ENCODE data around the gene S100A4.

S100A4 gene

GRCh38 chr1:153536671-153537375 is 8.8 kb downstream of the S100A4 start:
- no peak for DNase-seq (ENCODE audit: low spot score)
- TF ChIP-seq, protein P1, sequence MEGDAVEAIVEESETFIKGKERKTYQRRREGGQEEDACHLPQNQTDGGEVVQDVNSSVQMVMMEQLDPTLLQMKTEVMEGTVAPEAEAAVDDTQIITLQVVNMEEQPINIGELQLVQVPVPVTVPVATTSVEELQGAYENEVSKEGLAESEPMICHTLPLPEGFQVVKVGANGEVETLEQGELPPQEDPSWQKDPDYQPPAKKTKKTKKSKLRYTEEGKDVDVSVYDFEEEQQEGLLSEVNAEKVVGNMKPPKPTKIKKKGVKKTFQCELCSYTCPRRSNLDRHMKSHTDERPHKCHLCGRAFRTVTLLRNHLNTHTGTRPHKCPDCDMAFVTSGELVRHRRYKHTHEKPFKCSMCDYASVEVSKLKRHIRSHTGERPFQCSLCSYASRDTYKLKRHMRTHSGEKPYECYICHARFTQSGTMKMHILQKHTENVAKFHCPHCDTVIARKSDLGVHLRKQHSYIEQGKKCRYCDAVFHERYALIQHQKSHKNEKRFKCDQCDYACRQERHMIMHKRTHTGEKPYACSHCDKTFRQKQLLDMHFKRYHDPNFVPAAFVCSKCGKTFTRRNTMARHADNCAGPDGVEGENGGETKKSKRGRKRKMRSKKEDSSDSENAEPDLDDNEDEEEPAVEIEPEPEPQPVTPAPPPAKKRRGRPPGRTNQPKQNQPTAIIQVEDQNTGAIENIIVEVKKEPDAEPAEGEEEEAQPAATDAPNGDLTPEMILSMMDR (IDR thresholded peaks at IDR 0.05; ENCODE audit: extremely low read depth, insufficient read depth, missing control alignments) = no peak
- in situ Hi-C loops (cut with MboI; ENCODE audit: low pct_unique_long_range_greater_than_20kb, low sequenced_read_pairs, unreplicated experiment) = no loop called here

DNA sequence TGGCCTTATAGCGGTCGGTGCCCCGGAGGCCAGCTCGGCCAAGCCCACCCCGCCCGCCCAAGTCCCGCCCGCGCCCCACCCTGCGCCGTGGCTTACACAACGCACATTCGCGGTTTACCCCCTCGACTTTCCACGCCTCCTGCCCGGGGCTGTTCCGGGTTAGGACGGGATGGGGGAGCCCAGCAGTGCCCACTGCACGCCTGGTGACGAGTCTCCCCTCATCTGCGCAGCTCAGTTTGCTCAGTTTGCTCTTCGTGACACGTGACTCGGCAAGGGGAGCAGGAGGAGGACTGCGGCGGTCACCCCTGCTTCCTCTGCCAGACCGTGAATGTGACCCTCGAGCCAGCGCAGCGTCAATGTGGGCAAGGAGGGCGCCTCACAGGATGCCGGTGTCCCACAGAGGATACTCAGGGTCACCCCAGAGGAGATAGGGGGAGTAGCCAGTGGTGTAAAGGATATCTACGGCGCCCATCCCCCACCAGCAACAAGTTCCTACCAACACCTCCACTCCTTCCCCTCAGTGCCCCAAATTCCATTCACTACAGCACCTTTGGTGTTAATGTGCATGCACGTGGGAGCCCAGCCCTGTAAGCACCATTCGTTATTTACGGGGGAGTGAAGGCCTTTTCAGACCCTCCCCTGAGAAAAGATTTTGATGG is 9.5 kb downstream of the S100A4 start:
- in situ Hi-C loops (cut with MboI; ENCODE audit: low pct_unique_long_range_greater_than_20kb, low sequenced_read_pairs, unreplicated experiment) = no loop called here
- DNase-seq (ENCODE audit: low spot score) = peak; percentile 70
- TF ChIP-seq, protein P1 (IDR thresholded peaks at IDR 0.05; ENCODE audit: extremely low read depth, insufficient read depth, missing control alignments) = no peak

DNA sequence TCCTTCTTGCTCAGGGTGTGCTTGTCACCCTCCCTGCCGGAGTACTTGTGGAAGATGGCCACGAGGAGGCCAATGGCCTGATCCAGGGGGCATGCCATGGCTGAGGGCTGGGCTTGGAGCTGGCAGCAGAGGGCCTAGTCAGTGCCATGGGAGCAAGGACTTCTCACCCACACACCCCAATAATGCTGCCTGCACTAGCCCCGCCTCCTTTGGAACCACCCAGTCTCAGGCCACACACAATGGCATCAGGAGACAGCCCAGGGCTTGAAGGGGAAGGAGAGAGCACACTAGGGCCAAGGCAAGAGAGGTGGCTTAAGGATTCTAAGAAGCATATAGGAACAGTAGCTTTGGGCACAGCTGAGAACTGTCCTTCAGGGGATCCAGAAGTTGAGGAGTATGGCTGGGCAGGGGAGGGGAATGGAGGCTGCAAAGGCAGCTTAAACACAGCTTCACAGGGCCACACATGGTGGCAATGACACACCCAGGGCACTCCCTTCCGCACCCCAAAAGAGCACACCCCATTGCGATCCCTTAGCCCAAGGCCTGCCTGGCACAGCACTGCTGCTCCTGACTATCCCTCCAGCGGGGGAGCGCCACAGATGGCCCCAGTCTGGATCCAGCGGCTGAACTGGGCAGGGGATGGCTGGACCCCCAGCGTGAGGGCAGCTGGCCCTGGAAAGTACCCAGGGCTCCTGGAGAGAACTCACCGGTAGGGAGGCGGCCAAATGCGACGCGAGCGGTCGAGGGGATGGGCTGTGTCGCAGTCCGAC is 10.2 kb downstream of the S100A4 start, which contains the start of gene S100A6:
TSS of gene S100A6 (minus strand) at position 750 of the 770 bp plus-strand sequence. CDS start at position 98, 652 bp downstream.
- in situ Hi-C loops (cut with MboI; ENCODE audit: low pct_unique_long_range_greater_than_20kb, low sequenced_read_pairs, unreplicated experiment) = no loop called here
- TF ChIP-seq, protein P1 (IDR thresholded peaks at IDR 0.05; ENCODE audit: extremely low read depth, insufficient read depth, missing control alignments) = no peak
- peak; percentile 57 for DNase-seq (ENCODE audit: low spot score)

- in situ Hi-C loops (cut with MboI; ENCODE audit: low pct_unique_long_range_greater_than_20kb, low sequenced_read_pairs, unreplicated experiment) = no loop called here
- TF ChIP-seq, protein P1 (IDR thresholded peaks at IDR 0.05; ENCODE audit: extremely low read depth, insufficient read depth, missing control alignments) = no peak
- DNase-seq (ENCODE audit: low spot score) = no peak
These were observed 10.7 kb downstream of the S100A4 start for GRCh38 chr1:153534925-153535241.

GRCh38 chr1:153534226-153534924 is 11.2 kb downstream of the S100A4 start:
- TF ChIP-seq, protein P1 (IDR thresholded peaks at IDR 0.05; ENCODE audit: extremely low read depth, insufficient read depth, missing control alignments) = no peak
- in situ Hi-C loops (cut with MboI; ENCODE audit: low pct_unique_long_range_greater_than_20kb, low sequenced_read_pairs, unreplicated experiment) = no loop called here
- DNase-seq (ENCODE audit: low spot score) = no peak

- no peak for DNase-seq (ENCODE audit: low spot score)
- in situ Hi-C loops (cut with MboI; ENCODE audit: low pct_unique_long_range_greater_than_20kb, low sequenced_read_pairs, unreplicated experiment) = no loop called here
- TF ChIP-seq, protein P1 (IDR thresholded peaks at IDR 0.05; ENCODE audit: extremely low read depth, insufficient read depth, missing control alignments) = no peak
These were observed 11.9 kb downstream of the S100A4 start for GRCh38 chr1:153533689-153534201.

All from GM13977 (cell line).